ENCODE data around the gene MIAT.

The MIAT gene

GRCh38 chr22:26707090-26707489 lies 49.7 kb downstream of the MIAT start:
- Histone ChIP-seq H3K4me1 (ENCODE audit: control insufficient read depth in 1 of 2, insufficient read depth in 2 of 2, low read length in 2 of 2) (no peaks in the 10 kb centered on the region), H3K9me3 (ENCODE audit: control insufficient read depth in 1 of 2, low read length in 2 of 2) (peaks cover 0 to 3% of the 10 kb centered on the region in 2 donors), H3K4me3 (ENCODE audit: low read depth in 1 of 2, low read length in 2 of 2) (no peak overlapping the region), H3K27me3 (ENCODE audit: low read depth, low read length) (no peaks in the 10 kb centered on the region), H3K27ac (ENCODE audit: low read length) (no peak overlapping the region), H3K36me3 (ENCODE audit: control insufficient read depth in 1 of 2, insufficient read depth in 2 of 2, low read length in 2 of 2) (peaks cover 0 to 5% of the 10 kb centered on the region in 2 donors)

- Histone ChIP-seq H3K27ac (ENCODE audit: low read length) (no peak overlapping the region), H3K4me1 (ENCODE audit: control insufficient read depth in 1 of 2, insufficient read depth in 2 of 2, low read length in 2 of 2) (no peaks in the 10 kb centered on the region), H3K4me3 (ENCODE audit: low read depth in 1 of 2, low read length in 2 of 2) (no peak overlapping the region)
Observed at GRCh38 chr22:26707581-26707980, 50.2 kb downstream of the MIAT start.

DNA sequence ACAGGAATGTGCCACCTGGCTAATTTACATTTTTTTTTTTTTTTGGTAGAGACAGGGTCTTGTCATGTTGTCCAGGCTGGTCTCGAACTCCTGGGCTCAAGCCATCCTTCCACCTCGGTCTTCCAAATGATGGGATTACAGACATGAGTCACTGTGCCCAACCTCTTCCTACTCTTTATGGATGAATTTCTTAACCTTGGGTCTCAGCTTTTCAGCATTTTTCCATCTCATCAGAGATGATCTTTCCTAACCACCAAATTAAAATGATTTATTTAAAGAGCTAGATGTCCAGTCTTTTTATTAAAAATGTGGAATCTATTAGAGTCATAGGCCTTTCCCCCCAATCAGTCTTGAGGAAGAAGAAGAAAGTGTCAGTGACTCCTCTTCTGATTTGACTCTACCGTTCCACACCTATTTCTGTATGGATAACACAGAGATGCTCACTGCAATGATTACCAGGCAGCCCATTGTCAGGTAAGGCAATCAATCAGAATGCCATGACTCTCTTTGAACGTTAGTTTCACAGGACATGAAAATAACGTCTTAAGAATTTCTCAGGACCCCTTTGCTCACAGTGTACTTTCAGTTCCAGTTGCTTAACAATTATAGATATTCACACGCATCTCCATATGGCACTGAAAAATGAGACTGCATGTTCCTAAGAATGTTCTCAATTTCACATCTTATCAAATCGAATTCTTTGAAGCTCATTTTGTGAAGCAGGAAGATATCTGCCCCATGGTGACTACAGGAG lies 51.0 kb downstream of the MIAT start:
- Histone ChIP-seq H3K4me3 (ENCODE audit: low read depth in 1 of 2, low read length in 2 of 2) (no peak overlapping the region), H3K36me3 (ENCODE audit: control insufficient read depth in 1 of 2, insufficient read depth in 2 of 2, low read length in 2 of 2) (peaks cover 0 to 5% of the 10 kb centered on the region in 2 donors), H3K9me3 (ENCODE audit: control insufficient read depth in 1 of 2, low read length in 2 of 2) (peaks cover 0 to 3% of the 10 kb centered on the region in 2 donors), H3K4me1 (ENCODE audit: control insufficient read depth in 1 of 2, insufficient read depth in 2 of 2, low read length in 2 of 2) (no peaks in the 10 kb centered on the region), H3K27ac (ENCODE audit: low read length) (no peak overlapping the region), H3K27me3 (ENCODE audit: low read depth, low read length) (no peaks in the 10 kb centered on the region)

More at GRCh38 chr22:26707581-26707980, 50.2 kb downstream of the MIAT start:
- H3K9me3 ChIP-seq (ENCODE audit: control insufficient read depth in 1 of 2, low read length in 2 of 2): peaks cover 0 to 3% of the 10 kb centered on the region in 2 donors
- peaks cover 0 to 5% of the 10 kb centered on the region in 2 donors for H3K36me3 ChIP-seq (ENCODE audit: control insufficient read depth in 1 of 2, insufficient read depth in 2 of 2, low read length in 2 of 2)
- no peaks in the 10 kb centered on the region for H3K27me3 ChIP-seq (ENCODE audit: low read depth, low read length)

DNA sequence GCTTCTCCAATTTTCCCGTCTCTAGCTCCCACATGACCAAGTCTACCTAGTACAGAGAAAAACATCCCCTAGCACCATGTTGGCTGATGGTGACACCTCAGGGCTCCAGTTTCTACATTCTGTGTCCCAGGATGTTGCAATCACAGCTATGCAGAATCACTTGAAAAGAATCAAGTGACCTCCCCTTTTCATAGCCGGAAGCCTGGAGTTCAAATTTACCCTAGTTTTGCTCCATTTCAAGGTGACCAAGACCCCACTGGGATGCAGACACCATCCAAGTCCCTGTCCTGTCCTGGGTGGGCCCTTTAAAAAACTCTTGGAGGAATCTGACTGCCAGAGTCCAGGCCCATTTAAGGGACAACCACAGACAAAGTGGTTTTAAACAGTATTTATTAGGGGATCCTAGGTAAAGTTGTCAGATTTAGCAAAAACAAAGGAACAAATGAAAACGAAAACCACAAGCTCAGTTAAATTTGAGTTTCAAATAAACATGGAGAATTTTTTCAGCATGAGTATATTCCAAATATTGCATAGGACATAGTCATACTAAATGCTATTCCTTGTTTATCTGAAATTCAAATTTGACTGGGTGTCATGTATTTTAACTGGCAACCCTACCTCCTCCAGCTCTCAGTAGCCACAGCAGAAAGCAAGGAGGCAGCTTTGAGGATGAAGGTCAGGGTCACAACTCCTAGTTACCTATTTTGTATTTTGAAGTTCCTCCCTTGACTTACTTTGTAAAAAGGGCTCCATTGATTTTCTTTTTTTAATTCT lies 52.4 kb downstream of the MIAT start:
- H3K27me3 ChIP-seq (ENCODE audit: low read depth, low read length): no peaks in the 10 kb centered on the region
- H3K9me3 ChIP-seq (ENCODE audit: control insufficient read depth in 1 of 2, low read length in 2 of 2): peaks cover 0 to 3% of the 10 kb centered on the region in 2 donors
- H3K27ac ChIP-seq (ENCODE audit: low read length): no peak overlapping the region
- no peaks in the 10 kb centered on the region for H3K4me1 ChIP-seq (ENCODE audit: control insufficient read depth in 1 of 2, insufficient read depth in 2 of 2, low read length in 2 of 2)
- H3K36me3 ChIP-seq (ENCODE audit: control insufficient read depth in 1 of 2, insufficient read depth in 2 of 2, low read length in 2 of 2): peaks cover 0 to 17% of the 10 kb centered on the region in 2 donors
- no peak overlapping the region for H3K4me3 ChIP-seq (ENCODE audit: low read depth in 1 of 2, low read length in 2 of 2)

- H3K4me3 ChIP-seq (ENCODE audit: low read depth in 1 of 2, low read length in 2 of 2): no peak overlapping the region
- peaks cover 0 to 3% of the 10 kb centered on the region in 2 donors for H3K9me3 ChIP-seq (ENCODE audit: control insufficient read depth in 1 of 2, low read length in 2 of 2)
Observed at GRCh38 chr22:26711205-26711963, 54.0 kb downstream of the MIAT start.

GRCh38 chr22:26712158-26712557 lies 54.8 kb downstream of the MIAT start:
- peaks cover 0 to 18% of the 10 kb centered on the region in 2 donors for H3K36me3 ChIP-seq (ENCODE audit: control insufficient read depth in 1 of 2, insufficient read depth in 2 of 2, low read length in 2 of 2)
- H3K4me3 ChIP-seq (ENCODE audit: low read depth in 1 of 2, low read length in 2 of 2): no peak overlapping the region
- no peaks in the 10 kb centered on the region for H3K27me3 ChIP-seq (ENCODE audit: low read depth, low read length)
- no peak overlapping the region for H3K27ac ChIP-seq (ENCODE audit: low read length)
- H3K9me3 ChIP-seq (ENCODE audit: control insufficient read depth in 1 of 2, low read length in 2 of 2): peaks cover 0 to 1% of the 10 kb centered on the region in 2 donors
- H3K4me1 ChIP-seq (ENCODE audit: control insufficient read depth in 1 of 2, insufficient read depth in 2 of 2, low read length in 2 of 2): no peaks in the 10 kb centered on the region

More at GRCh38 chr22:26711205-26711963, 54.0 kb downstream of the MIAT start:
- no peaks in the 10 kb centered on the region for H3K27me3 ChIP-seq (ENCODE audit: low read depth, low read length)
- H3K4me1 ChIP-seq (ENCODE audit: control insufficient read depth in 1 of 2, insufficient read depth in 2 of 2, low read length in 2 of 2): no peaks in the 10 kb centered on the region
- no peak overlapping the region for H3K27ac ChIP-seq (ENCODE audit: low read length)
- H3K36me3 ChIP-seq (ENCODE audit: control insufficient read depth in 1 of 2, insufficient read depth in 2 of 2, low read length in 2 of 2): peaks cover 0 to 17% of the 10 kb centered on the region in 2 donors

- H3K9me3 ChIP-seq (ENCODE audit: control insufficient read depth in 1 of 2, low read length in 2 of 2): no peaks in the 10 kb centered on the region
- no peaks in the 10 kb centered on the region for H3K27me3 ChIP-seq (ENCODE audit: low read depth, low read length)
- no peak overlapping the region for H3K27ac ChIP-seq (ENCODE audit: low read length)
- peaks cover 0 to 29% of the 10 kb centered on the region in 2 donors for H3K36me3 ChIP-seq (ENCODE audit: control insufficient read depth in 1 of 2, insufficient read depth in 2 of 2, low read length in 2 of 2)
- no peaks in the 10 kb centered on the region for H3K4me1 ChIP-seq (ENCODE audit: control insufficient read depth in 1 of 2, insufficient read depth in 2 of 2, low read length in 2 of 2)
- H3K4me3 ChIP-seq (ENCODE audit: low read depth in 1 of 2, low read length in 2 of 2): no peak overlapping the region
Observed at GRCh38 chr22:26713823-26714449, 56.5 kb downstream of the MIAT start.

GRCh38 chr22:26714971-26715370 lies 57.6 kb downstream of the MIAT start:
- H3K9me3 ChIP-seq (ENCODE audit: control insufficient read depth in 1 of 2, low read length in 2 of 2): no peaks in the 10 kb centered on the region
- no peak overlapping the region for H3K4me3 ChIP-seq (ENCODE audit: low read depth in 1 of 2, low read length in 2 of 2)
- no peaks in the 10 kb centered on the region for H3K4me1 ChIP-seq (ENCODE audit: control insufficient read depth in 1 of 2, insufficient read depth in 2 of 2, low read length in 2 of 2)
- H3K36me3 ChIP-seq (ENCODE audit: control insufficient read depth in 1 of 2, insufficient read depth in 2 of 2, low read length in 2 of 2): peaks cover under 1 to 30% of the 10 kb centered on the region in 2 donors
- H3K27me3 ChIP-seq (ENCODE audit: low read depth, low read length): no peaks in the 10 kb centered on the region
- H3K27ac ChIP-seq (ENCODE audit: low read length): no peak overlapping the region

DNA sequence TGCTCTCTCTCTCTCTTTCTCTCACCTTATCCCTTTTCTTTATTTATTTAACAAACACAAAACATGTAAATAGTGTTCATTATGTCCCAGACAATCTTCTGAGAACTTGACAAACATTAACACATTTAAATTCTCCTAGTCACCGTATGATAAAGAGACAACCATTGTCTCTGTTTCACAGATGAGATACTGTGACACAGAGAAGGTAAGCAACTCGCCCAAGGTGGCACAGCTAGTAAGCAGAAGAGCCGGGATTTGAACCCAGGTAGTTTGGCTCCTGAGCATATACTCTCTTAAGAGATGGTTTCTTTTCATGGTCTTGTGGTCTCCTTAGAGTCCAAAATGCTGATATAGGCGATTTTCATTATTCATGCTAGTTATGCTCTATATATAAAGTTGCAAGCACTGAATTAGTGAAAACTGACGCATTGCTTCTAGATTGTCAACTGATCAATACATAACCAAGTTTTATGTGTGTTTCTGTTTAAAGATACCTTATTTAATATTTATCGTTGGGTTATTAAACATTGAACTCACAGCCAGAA lies 58.1 kb downstream of the MIAT start:
- Histone ChIP-seq H3K4me1 (ENCODE audit: control insufficient read depth in 1 of 2, insufficient read depth in 2 of 2, low read length in 2 of 2) (no peaks in the 10 kb centered on the region), H3K4me3 (ENCODE audit: low read depth in 1 of 2, low read length in 2 of 2) (no peak overlapping the region), H3K27ac (ENCODE audit: low read length) (no peak overlapping the region), H3K9me3 (ENCODE audit: control insufficient read depth in 1 of 2, low read length in 2 of 2) (no peaks in the 10 kb centered on the region), H3K27me3 (ENCODE audit: low read depth, low read length) (no peaks in the 10 kb centered on the region), H3K36me3 (ENCODE audit: control insufficient read depth in 1 of 2, insufficient read depth in 2 of 2, low read length in 2 of 2) (peaks cover 3 to 33% of the 10 kb centered on the region in 2 donors)

GRCh38 chr22:26718488-26718887 lies 61.1 kb downstream of the MIAT start:
- Histone ChIP-seq H3K36me3 (ENCODE audit: control insufficient read depth in 1 of 2, insufficient read depth in 2 of 2, low read length in 2 of 2) (peaks cover 10 to 38% of the 10 kb centered on the region in 2 donors), H3K27me3 (ENCODE audit: low read depth, low read length) (no peaks in the 10 kb centered on the region), H3K4me1 (ENCODE audit: control insufficient read depth in 1 of 2, insufficient read depth in 2 of 2, low read length in 2 of 2) (no peaks in the 10 kb centered on the region), H3K27ac (ENCODE audit: low read length) (no peak overlapping the region), H3K9me3 (ENCODE audit: control insufficient read depth in 1 of 2, low read length in 2 of 2) (no peaks in the 10 kb centered on the region), H3K4me3 (ENCODE audit: low read depth in 1 of 2, low read length in 2 of 2) (no peak overlapping the region)
